Nephron (organoid): ENCODE results near the gene HSF2.

Experiments used
- H3K27ac Mint-ChIP-seq, 3 experiments: 2 replicates each; pipeline ENCODE4 v1.8.0; 2020; ENCODE audit warnings: mixed read lengths in 3 of 3, mild to moderate bottlenecking in 2 of 3, moderate library complexity in 1 of 3
- H3K27me3 Mint-ChIP-seq: 2 replicates; pipeline ENCODE4 v1.8.0; 2021; ENCODE audit warnings: low read depth, mild to moderate bottlenecking, moderate library complexity, mixed read lengths
- H3K36me3 Mint-ChIP-seq: 2 replicates; pipeline ENCODE4 v1.8.0; 2020; ENCODE audit warnings: low read depth, mixed read lengths
- H3K4me1 Mint-ChIP-seq: 2 replicates; pipeline ENCODE4 v1.8.0; 2020; ENCODE audit warnings: mixed read lengths
- H3K4me3 Mint-ChIP-seq, 3 experiments: 2 replicates each; pipeline ENCODE4 v1.8.0; 2020; ENCODE audit warnings: mild to moderate bottlenecking in 3 of 3, mixed read lengths in 3 of 3, moderate library complexity in 2 of 3
- H3K9me3 Mint-ChIP-seq: 2 replicates; pipeline ENCODE4 v1.8.0; 2020; ENCODE audit warnings: mixed read lengths
- TF ChIP-seq, protein P1 (sequence below), 3 experiments: fragments of 200-600 bp; sonication (generic); IDR thresholded peaks; one replicate each; pipeline ENCODE4 v1.5.0; 2021; ENCODE audit warnings: antibody characterized with exemption in 3 of 3; ENCODE audit not compliant: unreplicated experiment in 3 of 3

HSF2 gene

DNA sequence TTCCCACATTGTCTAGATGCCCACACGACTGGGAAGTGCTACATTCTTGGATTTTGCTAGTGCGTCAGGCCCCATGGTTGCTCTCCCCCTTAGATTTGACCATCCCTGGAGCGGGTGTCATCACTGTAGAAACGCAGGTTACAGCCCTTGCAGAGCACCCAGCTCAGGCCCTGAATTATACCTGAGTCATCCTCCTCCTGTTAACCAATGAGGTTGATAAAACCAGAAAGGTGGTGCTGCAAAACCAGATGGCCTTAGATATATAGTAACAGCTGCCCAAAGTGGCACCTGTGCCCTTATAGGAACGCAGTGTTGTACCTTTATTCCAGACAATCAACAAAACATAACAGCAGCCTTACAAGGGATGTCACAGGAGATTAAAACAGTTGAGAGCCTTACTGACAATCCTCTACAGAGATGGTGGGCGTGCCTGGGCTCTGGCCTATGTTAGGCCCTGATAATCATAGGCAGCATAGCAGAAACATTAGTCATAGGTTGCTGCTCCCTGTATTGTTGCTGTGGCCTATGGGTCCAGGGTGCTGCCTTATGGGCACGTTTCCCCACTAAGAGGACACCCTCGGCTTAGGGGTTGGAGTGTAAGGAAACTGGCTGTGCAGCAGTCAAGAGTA is 33.6 kb upstream of the HSF2 start:
- H3K27ac Mint-ChIP-seq: no peak overlapping the region
- H3K9me3 Mint-ChIP-seq: no peaks in the 10 kb centered on the region
- TF ChIP-seq, protein P1, sequence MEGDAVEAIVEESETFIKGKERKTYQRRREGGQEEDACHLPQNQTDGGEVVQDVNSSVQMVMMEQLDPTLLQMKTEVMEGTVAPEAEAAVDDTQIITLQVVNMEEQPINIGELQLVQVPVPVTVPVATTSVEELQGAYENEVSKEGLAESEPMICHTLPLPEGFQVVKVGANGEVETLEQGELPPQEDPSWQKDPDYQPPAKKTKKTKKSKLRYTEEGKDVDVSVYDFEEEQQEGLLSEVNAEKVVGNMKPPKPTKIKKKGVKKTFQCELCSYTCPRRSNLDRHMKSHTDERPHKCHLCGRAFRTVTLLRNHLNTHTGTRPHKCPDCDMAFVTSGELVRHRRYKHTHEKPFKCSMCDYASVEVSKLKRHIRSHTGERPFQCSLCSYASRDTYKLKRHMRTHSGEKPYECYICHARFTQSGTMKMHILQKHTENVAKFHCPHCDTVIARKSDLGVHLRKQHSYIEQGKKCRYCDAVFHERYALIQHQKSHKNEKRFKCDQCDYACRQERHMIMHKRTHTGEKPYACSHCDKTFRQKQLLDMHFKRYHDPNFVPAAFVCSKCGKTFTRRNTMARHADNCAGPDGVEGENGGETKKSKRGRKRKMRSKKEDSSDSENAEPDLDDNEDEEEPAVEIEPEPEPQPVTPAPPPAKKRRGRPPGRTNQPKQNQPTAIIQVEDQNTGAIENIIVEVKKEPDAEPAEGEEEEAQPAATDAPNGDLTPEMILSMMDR (IDR thresholded peaks at IDR 0.05; ENCODE audit: unreplicated experiment in 3 of 3): no peak
- no peaks in the 10 kb centered on the region for H3K36me3 Mint-ChIP-seq
- peaks cover 13% of the 10 kb centered on the region for H3K4me1 Mint-ChIP-seq
- H3K27me3 Mint-ChIP-seq: peaks cover 5% of the 10 kb centered on the region
- no peak overlapping the region for H3K4me3 Mint-ChIP-seq

DNA sequence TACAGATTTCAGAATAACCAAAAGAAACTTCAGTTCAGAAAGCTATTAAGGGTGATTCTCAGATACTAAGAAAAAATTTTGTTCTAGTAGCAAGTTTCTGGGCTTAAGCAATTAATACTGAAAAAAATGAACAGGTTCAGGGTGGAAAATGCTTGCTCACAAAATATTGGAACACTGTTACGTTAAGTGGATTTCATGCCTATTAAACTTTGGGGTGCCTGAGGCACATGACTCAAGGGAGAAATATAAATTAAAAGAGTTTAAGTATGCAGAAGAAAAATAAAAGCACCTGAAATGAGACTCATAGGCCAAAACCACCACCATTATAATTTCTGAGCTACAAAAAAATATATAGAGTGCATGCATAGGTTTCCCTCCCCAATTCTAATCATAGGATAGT is 32.3 kb upstream of the HSF2 start:
- H3K36me3 Mint-ChIP-seq: no peaks in the 10 kb centered on the region
- TF ChIP-seq, protein P1 (IDR thresholded peaks at IDR 0.05; ENCODE audit: unreplicated experiment in 3 of 3): no peak
- H3K9me3 Mint-ChIP-seq: no peaks in the 10 kb centered on the region
- H3K4me3 Mint-ChIP-seq: no peak overlapping the region
- peaks cover 5% of the 10 kb centered on the region for H3K27me3 Mint-ChIP-seq
- peaks cover 13% of the 10 kb centered on the region for H3K4me1 Mint-ChIP-seq
- no peak overlapping the region for H3K27ac Mint-ChIP-seq

DNA sequence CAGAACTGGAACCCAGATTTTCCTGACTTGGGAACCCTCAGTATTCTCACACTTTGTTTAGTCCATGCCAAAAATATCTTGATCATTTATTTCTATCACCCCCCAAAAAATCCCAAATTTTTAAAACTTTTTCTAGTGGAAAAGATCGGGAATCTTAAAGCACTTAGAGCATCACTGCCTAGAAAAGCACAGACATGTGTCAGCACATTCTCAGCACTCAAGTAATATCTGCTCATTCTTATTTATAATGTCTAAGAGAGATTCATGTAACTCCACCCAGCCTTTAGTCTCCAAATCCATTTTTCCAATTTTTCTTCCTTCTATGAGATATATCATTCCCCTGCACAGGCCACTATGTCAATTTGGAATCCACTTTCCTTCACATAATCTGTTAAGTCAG is 29.9 kb upstream of the HSF2 start:
- no peaks in the 10 kb centered on the region for H3K36me3 Mint-ChIP-seq
- peak overlapping the region in 2 of 3 experiments; percentile 9 to 19 for H3K27ac Mint-ChIP-seq
- no peaks in the 10 kb centered on the region for H3K9me3 Mint-ChIP-seq
- TF ChIP-seq, protein P1 (IDR thresholded peaks at IDR 0.05; ENCODE audit: unreplicated experiment in 3 of 3): no peak
- no peak overlapping the region for H3K4me3 Mint-ChIP-seq
- peaks cover 6% of the 10 kb centered on the region for H3K4me1 Mint-ChIP-seq
- no peaks in the 10 kb centered on the region for H3K27me3 Mint-ChIP-seq

DNA sequence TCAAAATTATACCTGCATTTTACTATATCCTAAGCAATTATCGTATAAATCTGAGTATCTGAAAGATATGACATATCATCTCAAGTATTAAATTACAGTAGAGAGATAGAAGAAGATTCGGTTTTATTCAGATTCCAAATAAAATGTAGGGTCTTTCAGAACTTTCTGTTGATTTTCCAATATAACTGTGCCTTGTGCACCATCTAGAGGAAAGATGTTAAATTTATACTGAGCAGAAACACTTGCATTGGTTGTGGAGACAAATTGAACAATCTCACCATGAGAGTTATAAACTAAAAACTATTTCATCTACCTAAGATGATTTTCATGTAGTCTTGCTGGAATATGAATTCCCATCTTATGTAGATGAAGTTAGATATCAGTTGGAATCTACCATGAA is 26.8 kb upstream of the HSF2 start:
- Mint-ChIP-seq H3K4me3 (no peak overlapping the region), H3K4me1 (peaks cover 6% of the 10 kb centered on the region)

DNA sequence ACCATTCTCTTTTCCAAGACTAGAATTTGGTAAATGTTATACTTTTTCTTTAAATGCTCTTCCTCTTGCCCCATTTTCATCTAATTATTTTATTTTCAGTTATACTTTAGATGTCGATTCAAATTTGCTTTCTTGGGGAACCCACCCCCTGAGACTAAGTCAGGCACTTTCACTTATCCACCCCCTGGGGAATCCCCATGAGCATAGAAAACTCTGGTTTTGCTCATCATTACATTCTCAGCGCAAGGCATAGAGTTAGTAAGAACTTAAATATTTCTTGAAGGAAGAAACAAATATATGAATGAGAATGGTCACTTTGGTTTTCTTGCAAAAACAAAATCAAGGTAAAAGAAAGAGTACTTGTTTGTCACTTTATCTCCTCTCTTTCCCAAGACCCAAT is 25.1 kb upstream of the HSF2 start:
- TF ChIP-seq, protein P1 (IDR thresholded peaks at IDR 0.05; ENCODE audit: unreplicated experiment in 3 of 3): no peak
- no peak overlapping the region for H3K27ac Mint-ChIP-seq
- H3K27me3 Mint-ChIP-seq: no peaks in the 10 kb centered on the region
- H3K9me3 Mint-ChIP-seq: peaks cover 9% of the 10 kb centered on the region
- peaks cover 6% of the 10 kb centered on the region for H3K4me1 Mint-ChIP-seq
- no peak overlapping the region for H3K4me3 Mint-ChIP-seq
- H3K36me3 Mint-ChIP-seq: no peaks in the 10 kb centered on the region

More for the DNA sequence above, 26.8 kb upstream of the HSF2 start:
- Mint-ChIP-seq H3K9me3 (peaks cover 6% of the 10 kb centered on the region), H3K36me3 (no peaks in the 10 kb centered on the region), H3K27me3 (no peaks in the 10 kb centered on the region), H3K27ac (no peak overlapping the region)
- TF ChIP-seq, protein P1 (IDR thresholded peaks at IDR 0.05; ENCODE audit: unreplicated experiment in 3 of 3): peak; percentile 43 to 64 (median 54)

DNA sequence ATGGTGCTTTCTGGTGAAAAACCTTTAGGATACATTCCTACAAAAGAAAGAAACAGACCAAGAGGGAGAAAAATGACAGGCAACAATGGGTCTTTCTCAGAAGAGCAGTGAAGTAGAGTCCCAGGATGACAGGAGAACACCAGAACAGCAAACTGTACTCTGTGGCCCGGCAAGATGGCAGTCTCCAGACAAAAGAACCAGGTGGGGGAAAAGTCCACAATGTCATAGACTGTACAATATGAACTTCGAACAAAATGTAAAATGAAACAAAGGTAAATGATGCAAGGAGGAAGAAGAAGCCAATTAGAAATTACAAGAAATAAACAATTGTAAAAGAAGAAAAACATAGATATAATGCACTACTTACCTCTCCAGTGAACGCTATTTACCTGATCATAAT is 23.2 kb upstream of the HSF2 start:
- Mint-ChIP-seq H3K9me3 (peaks cover 14% of the 10 kb centered on the region), H3K4me3 (no peak overlapping the region), H3K36me3 (no peaks in the 10 kb centered on the region), H3K27me3 (no peaks in the 10 kb centered on the region), H3K4me1 (no peaks in the 10 kb centered on the region), H3K27ac (no peak overlapping the region)
- TF ChIP-seq, protein P1 (IDR thresholded peaks at IDR 0.05; ENCODE audit: unreplicated experiment in 3 of 3): no peak
